H1 (cell line): ENCODE measurements around the gene RAPGEF5. TPM values are rescaled to one million over a fixed set of nuclear protein-coding genes. Genes with fewer than 3 reads are reported as not detected.

Source experiments
- CTCF ChIA-PET: fragments of 300-600 bp; sonication (Branson Sonifier 250); formaldehyde crosslinking; loops from one replicate; lab custom pipeline; 2021; ENCODE audit not compliant: partially characterized antibody; lab: Charles Lee
- POLR2A ChIA-PET: fragments of 300-600 bp; sonication (Branson Sonifier 250); formaldehyde crosslinking; loops from one replicate; lab custom pipeline; 2021; ENCODE audit warnings: inconsistent platforms; ENCODE audit not compliant: partially characterized antibody; lab: Charles Lee
- DNase-seq, 2 experiments: peaks; one replicate each; pipeline versions ENCODE4 v3.0.0 to v3.0.0-alpha.2; 2010 to 2022; ENCODE audit warnings: low spot score in 2 of 2, low read depth in 1 of 2, mixed read lengths in 1 of 2
- FAIRE-seq: peaks from 2 replicates; lab custom pipeline; 2011; peaks lifted over from hg19 to GRCh38; lab: Jason Lieb, UNC
- H2AFZ ChIP-seq: 2 replicates; pipeline ENCODE4 v1.8.1; 2012; ENCODE audit warnings: low read length, inconsistent platforms
- H2AK5ac ChIP-seq: 2 replicates; pipeline ENCODE4 v1.6.1; 2013; ENCODE audit warnings: low read depth, low read length
- H2BK120ac ChIP-seq: replicated peaks from 2 replicates; pipeline ENCODE3; 2013; ENCODE audit warnings: low read depth, low read length, inconsistent platforms
- H2BK12ac ChIP-seq: 2 replicates; pipeline ENCODE4 v1.6.1; 2013; ENCODE audit warnings: low read depth, low read length
- H2BK15ac ChIP-seq: 2 replicates; pipeline ENCODE4 v1.6.1; 2013; ENCODE audit warnings: low read length
- H2BK20ac ChIP-seq: 2 replicates; pipeline ENCODE4 v1.6.1; 2013; ENCODE audit warnings: low read length
- H2BK5ac ChIP-seq: 2 replicates; pipeline ENCODE4 v1.6.1; 2013; ENCODE audit warnings: low read depth, low read length
- H3K14ac ChIP-seq: 2 replicates; pipeline ENCODE4 v1.6.1; 2013; ENCODE audit warnings: inconsistent platforms; ENCODE audit not compliant: insufficient read length
- H3K18ac ChIP-seq: 2 replicates; pipeline ENCODE4 v1.6.1; 2013; ENCODE audit warnings: low read length; ENCODE audit errors: extremely low read depth
- H3K23ac ChIP-seq: 2 replicates; pipeline ENCODE4 v1.6.1; 2013; ENCODE audit warnings: inconsistent platforms; ENCODE audit not compliant: insufficient read length
- H3K23me2 ChIP-seq: 2 replicates; pipeline ENCODE4 v1.6.1; 2013; ENCODE audit warnings: low read depth, low read length
- H3K27ac ChIP-seq: 2 replicates; pipeline ENCODE4 v1.6.1; 2011; ENCODE audit warnings: low read depth, low read length, inconsistent platforms
- H3K27me3 ChIP-seq, 4 experiments: replicated peaks in 1 of 4; 1 replicate in 1 of 4; 2 replicates in 3 of 4; pipeline versions ENCODE4 v1.6.1 to v1.8.1; 2011 to 2013; ENCODE audit warnings: low read length in 3 of 4, mild to moderate bottlenecking in 3 of 4, inconsistent platforms in 2 of 4, mixed read lengths in 2 of 4, moderate library complexity in 1 of 4; ENCODE audit not compliant: control insufficient read depth in 3 of 4, insufficient read depth in 3 of 4; ENCODE audit errors: extremely low read depth in 1 of 4
- H3K36me3 ChIP-seq, 4 experiments: 2 replicates each; pipeline versions ENCODE4 v1.6.1 to v1.8.1; 2011 to 2013; ENCODE audit warnings: mild to moderate bottlenecking in 4 of 4, low read length in 3 of 4, moderate library complexity in 2 of 4, control low read depth in 1 of 4, inconsistent platforms in 1 of 4; ENCODE audit not compliant: insufficient read depth in 4 of 4, control insufficient read depth in 2 of 4
- H3K4ac ChIP-seq: replicated peaks from 2 replicates; pipeline ENCODE3; 2013; ENCODE audit warnings: low read length, low read depth, mixed read lengths, inconsistent platforms; ENCODE audit not compliant: insufficient read length
- H3K4me1 ChIP-seq, 4 experiments: replicated peaks in 1 of 4; 1 replicate in 1 of 4; 2 replicates in 3 of 4; pipeline versions ENCODE4 v1.6.1 to v1.8.1; 2011 to 2013; ENCODE audit warnings: low read length in 3 of 4, inconsistent platforms in 2 of 4, mixed read lengths in 1 of 4; ENCODE audit not compliant: insufficient read depth in 4 of 4, control insufficient read depth in 3 of 4
- H3K4me2 ChIP-seq, 2 experiments: 2 replicates each; pipeline versions ENCODE4 v1.6.1 to v1.8.1; 2011 to 2013; ENCODE audit warnings: low read depth in 2 of 2, low read length in 2 of 2, control low read depth in 1 of 2, inconsistent platforms in 1 of 2, mild to moderate bottlenecking in 1 of 2; ENCODE audit not compliant: insufficient read depth in 1 of 2
- H3K4me3 ChIP-seq, 4 experiments: fragments of 200-600, 300-600 bp in 1 of 4; sonication (generic), shearing (Covaris generic), sonication (Bioruptor Twin) in 1 of 4; 2 replicates each; pipeline versions ENCODE4 v1.5.1 to v1.8.1; 2011 to 2016; ENCODE audit warnings: low read length in 4 of 4, low read depth in 3 of 4, control low read depth in 2 of 4, inconsistent platforms in 2 of 4, mild to moderate bottlenecking in 2 of 4, mixed read lengths in 1 of 4, moderate library complexity in 1 of 4; ENCODE audit not compliant: insufficient read depth in 2 of 4; ENCODE audit errors: extremely low read depth in 1 of 4
- H3K56ac ChIP-seq: replicated peaks from 2 replicates; pipeline ENCODE3; 2013; ENCODE audit warnings: low read depth, mild to moderate bottlenecking, mixed read lengths, low read length, inconsistent platforms; ENCODE audit not compliant: insufficient read length
- H3K79me1 ChIP-seq: 2 replicates; pipeline ENCODE4 v1.6.1; 2013; ENCODE audit warnings: low read depth, low read length, control low read depth
- H3K79me2 ChIP-seq, 2 experiments: 2 replicates each; pipeline versions ENCODE4 v1.6.1 to v1.8.1; 2012 to 2013; ENCODE audit warnings: low read length in 2 of 2, mild to moderate bottlenecking in 2 of 2, inconsistent platforms in 1 of 2; ENCODE audit not compliant: insufficient read depth in 2 of 2, control insufficient read depth in 1 of 2
- H3K9ac ChIP-seq, 4 experiments: replicated peaks in 1 of 4; 1 replicate in 1 of 4; 2 replicates in 3 of 4; pipeline versions ENCODE4 v1.6.1 to v1.8.1; 2011 to 2013; ENCODE audit warnings: low read depth in 3 of 4, low read length in 3 of 4, control low read depth in 2 of 4, mild to moderate bottlenecking in 2 of 4, moderate library complexity in 2 of 4, inconsistent platforms in 1 of 4; ENCODE audit errors: extremely low read depth in 1 of 4
- H3K9me3 ChIP-seq, 2 experiments: 2 replicates each; pipeline versions ENCODE4 v1.6.1 to v1.8.1; 2012 to 2013; ENCODE audit warnings: mild to moderate bottlenecking in 2 of 2, moderate library complexity in 2 of 2, control low read depth in 1 of 2, inconsistent platforms in 1 of 2, low read depth in 1 of 2, low read length in 1 of 2, mixed read lengths in 1 of 2; ENCODE audit not compliant: insufficient read depth in 2 of 2
- H4K20me1 ChIP-seq, 2 experiments: replicated peaks in 1 of 2; 2 replicates each; pipeline versions ENCODE3 to v1.8.1; 2011 to 2013; ENCODE audit warnings: inconsistent platforms in 2 of 2, low read length in 2 of 2, mild to moderate bottlenecking in 1 of 2; ENCODE audit not compliant: insufficient read depth in 2 of 2, control insufficient read depth in 1 of 2
- H4K5ac ChIP-seq: 2 replicates; pipeline ENCODE4 v1.6.1; 2013; ENCODE audit warnings: low read length, low read depth, mixed read lengths, inconsistent platforms; ENCODE audit not compliant: insufficient read length
- H4K8ac ChIP-seq: 2 replicates; pipeline ENCODE4 v1.8.0; 2013; ENCODE audit warnings: mild to moderate bottlenecking, moderate library complexity, low read length, inconsistent platforms; ENCODE audit not compliant: insufficient read depth; ENCODE audit errors: extremely low read depth
- H4K91ac ChIP-seq: replicated peaks from 2 replicates; pipeline ENCODE3; 2013; ENCODE audit warnings: low read length, mixed read lengths, inconsistent platforms; ENCODE audit not compliant: insufficient read length
- CBX5 ChIP-seq: fragments of 300-800, 300-1000 bp; sonication (generic); IDR thresholded peaks from 2 replicates; pipeline ENCODE4 v1.7.1; 2016; ENCODE audit warnings: antibody characterized with exemption, low read length, low read depth
- CBX8 ChIP-seq: fragments of 300-800, 300-1000 bp; sonication (generic); IDR thresholded peaks from 2 replicates; pipeline ENCODE4 v1.7.1; 2016; ENCODE audit warnings: low read depth, low read length, borderline replicate concordance
- CEBPB ChIP-seq: IDR thresholded peaks from 2 replicates; pipeline ENCODE4 v1.6.1; 2012; ENCODE audit warnings: low read depth, low read length
- EGR1 ChIP-seq: IDR thresholded peaks from 2 replicates; pipeline ENCODE4 v1.6.1; 2011; ENCODE audit warnings: low read depth, low read length, borderline replicate concordance
- EZH2 ChIP-seq: fragments of 200-600 bp; sonication (generic); IDR thresholded peaks from 2 replicates; pipeline ENCODE4 v1.7.1; 2012; ENCODE audit warnings: low read depth, mild to moderate bottlenecking, moderate library complexity, low read length, inconsistent platforms; ENCODE audit not compliant: severe bottlenecking
- GABPA ChIP-seq: IDR thresholded peaks from 2 replicates; pipeline ENCODE4 v1.6.1; 2011; ENCODE audit warnings: mild to moderate bottlenecking, low read length, moderate library complexity, borderline replicate concordance; ENCODE audit not compliant: insufficient read depth
- NRF1 ChIP-seq: IDR thresholded peaks from 2 replicates; pipeline ENCODE4 v1.6.1; 2011; ENCODE audit warnings: mild to moderate bottlenecking, low read depth, low read length, improper control_type of control experiment
- RBBP5 ChIP-seq: IDR thresholded peaks from 2 replicates; pipeline ENCODE4 v1.7.1; 2012; ENCODE audit warnings: low read depth, mild to moderate bottlenecking, inconsistent platforms, low read length, moderate library complexity, borderline replicate concordance
- RNF2 ChIP-seq: fragments of 200-900, 300-1000 bp; sonication (generic); IDR thresholded peaks from 2 replicates; pipeline ENCODE4 v1.7.1; 2016; ENCODE audit warnings: borderline replicate concordance, low read depth, mild to moderate bottlenecking, antibody characterized with exemption, low read length; ENCODE audit not compliant: poor library complexity, severe bottlenecking; ENCODE audit errors: missing control alignments
- SUZ12 ChIP-seq: fragments of 200-600 bp; sonication (generic); IDR thresholded peaks from 2 replicates; pipeline ENCODE4 v1.6.1; 2012; ENCODE audit warnings: mild to moderate bottlenecking, inconsistent platforms, low read length, moderate library complexity, mixed read lengths
- USF2 ChIP-seq: IDR thresholded peaks from 2 replicates; pipeline ENCODE4 v1.6.1; 2011; ENCODE audit warnings: low read length, improper control_type of control experiment
- ZNF274 ChIP-seq: IDR thresholded peaks from 2 replicates; pipeline ENCODE4 v1.7.0; 2012; ENCODE audit warnings: low read length, borderline replicate concordance; ENCODE audit errors: extremely low read depth
- WGBS, 2 experiments: shearing (Covaris generic) in 1 of 2; methylation state at CpG; one replicate each; pipeline versions ENCODE4 v1.1.6 to v1.1.7; 2013 to 2015; ENCODE audit warnings: low lambda C conversion rate in 2 of 2, mixed read lengths in 2 of 2, inconsistent platforms in 1 of 2, low coverage in 1 of 2, missing lambda C conversion rate in 1 of 2; ENCODE audit not compliant: insufficient replicate concordance in 2 of 2, insufficient coverage in 1 of 2, insufficient read length in 1 of 2; ENCODE audit errors: extremely low coverage in 1 of 2, missing lambda C conversion rate in 1 of 2; 5-methylcytosine and 5-hydroxymethylcytosine counted together
- polyA plus RNA-seq, 7 experiments: library from polyadenylated mRNA; depleted of rRNA in 3 of 7; stranded (reverse) in 5 of 7; unstranded in 2 of 7; fragments of >200 nt in 5 of 7; fragments of 200-250 nt in 2 of 7; gene quantifications; 1 replicate in 5 of 7; 2 replicates in 1 of 7; 4 replicates in 1 of 7; pipeline versions ENCODE4 v1.2.1 to v1.2.3, GENCODE V29; 2011 to 2013; ENCODE audit warnings: missing spikeins in 2 of 7, mixed read lengths in 2 of 7
- total RNA-seq: library from RNA; stranded (reverse); fragmentation: NEBNext Ultra II Directional; extraction: Animal tissue kit (Norgen Biotek cat#: 25700); gene quantifications from 2 replicates; pipeline ENCODE4 v1.2.1, GENCODE V29; 2021

Gene RAPGEF5
- total and polyA plus RNA-seq, 2 of the 8 experiments (the other 6 are each of a cell fraction or from before 2014, with no cell fraction given): 4.4 to 22.9 TPM

- H3K4me1 ChIP-seq: peaks cover 0 to 7% (median 3%) of the 10 kb centered on the region in 4 experiments; a peak in 4 of 7 replicates
- H3K27me3 ChIP-seq: no peaks in the 10 kb centered on the region
- no peaks in the 10 kb centered on the region for H3K79me1 ChIP-seq
- no peak overlapping the region for H3K14ac ChIP-seq
- H2BK5ac ChIP-seq: no peak overlapping the region
- peaks cover 0 to 9% (median 5%) of the 10 kb centered on the region in 4 experiments; a peak in 5 of 8 replicates for H3K36me3 ChIP-seq
- TF ChIP-seq RNF2 (no peak), CBX8 (no peak), USF2 (no peak), EZH2 (no peak), CEBPB (no peak), EGR1 (no peak), CBX5 (no peak), GABPA (no peak), SUZ12 (no peak), RBBP5 (no peak), NRF1 (no peak), ZNF274 (no peak)
- no peak overlapping the region for H3K9ac ChIP-seq
- no peak overlapping the region for H2BK20ac ChIP-seq
- H3K9me3 ChIP-seq: no peaks in the 10 kb centered on the region
- H4K20me1 ChIP-seq: no peaks in the 10 kb centered on the region
- H4K8ac ChIP-seq: no peak overlapping the region
- no peak overlapping the region for H4K5ac ChIP-seq
- DNase-seq (no peak), FAIRE-seq (no peak)
- no peak overlapping the region for H3K27ac ChIP-seq
- no peaks in the 10 kb centered on the region for H3K23me2 ChIP-seq
- H4K91ac ChIP-seq: no peak overlapping the region
- H2AFZ ChIP-seq: no peak overlapping the region
- no peak overlapping the region for H3K4me2 ChIP-seq
- H2BK15ac ChIP-seq: no peak overlapping the region
- H2BK12ac ChIP-seq: no peak overlapping the region
- no peak overlapping the region for H2AK5ac ChIP-seq
- no peak overlapping the region for H3K4ac ChIP-seq
- H3K18ac ChIP-seq: no peak overlapping the region
- no peak overlapping the region for H2BK120ac ChIP-seq
- ChIA-PET CTCF (interaction anchor here (2.3 to 3.9 kb wide), 2 partner anchors 40 kb away, joined by 7 to 16 read pairs; no protein-coding TSS in a partner anchor), POLR2A (no interaction called here)
- H3K79me2 ChIP-seq: no peaks in the 10 kb centered on the region
- H3K4me3 ChIP-seq: no peak overlapping the region
- H3K23ac ChIP-seq: no peak overlapping the region
- WGBS, 2 experiments: 93% methylated on average over 5 of the region's 5 CpGs; no CpG with 5 or more reads in 1 of the 2 experiments
- H3K56ac ChIP-seq: no peak overlapping the region
Measured at GRCh38 chr7:22150221-22150620, 206.7 kb downstream of the RAPGEF5 start.
